ENCODE results near the gene MAN2A2. TPM values are rescaled to one million over a fixed set of nuclear protein-coding genes. Genes with fewer than 3 reads are reported as not detected.
A peak's percentile ranks its signal among the peaks of the same experiment; 100 is the strongest.

The MAN2A2 gene
- total and polyA plus RNA-seq, 2 of the 8 experiments (the other 6 are each of a cell fraction or from before 2014, with no cell fraction given): 23.1 to 29.7 TPM

GRCh38 chr15:90916461-90916860, 13.4 kb downstream of the MAN2A2 start:
- Histone ChIP-seq H3K79me2 (ENCODE audit: control insufficient read depth in 1 of 2, insufficient read depth in 2 of 2, low read length in 2 of 2) (no peaks in the 10 kb centered on the region), H3K9me3 (ENCODE audit: insufficient read depth in 2 of 2, low read depth in 1 of 2, low read length in 1 of 2) (no peaks in the 10 kb centered on the region), H3K27me3 (replicated peaks in 1 of 4; ENCODE audit: control insufficient read depth in 3 of 4, extremely low read depth in 1 of 4, insufficient read depth in 3 of 4, low read length in 3 of 4) (no peaks in the 10 kb centered on the region), H3K23me2 (ENCODE audit: low read depth, low read length) (no peaks in the 10 kb centered on the region), H4K91ac (replicated peaks; ENCODE audit: insufficient read length, low read length) (no peak overlapping the region), H3K9ac (replicated peaks in 1 of 4; ENCODE audit: extremely low read depth in 1 of 4, low read depth in 3 of 4, low read length in 3 of 4) (no peak overlapping the region), H3K36me3 (ENCODE audit: control insufficient read depth in 2 of 4, insufficient read depth in 4 of 4, low read length in 3 of 4) (no peaks in the 10 kb centered on the region; a peak in 4 of 8 replicates), H2BK5ac (ENCODE audit: low read depth, low read length) (peak overlapping the region; percentile 13; the same call in 1 of the 2 replicates), H3K56ac (replicated peaks; ENCODE audit: insufficient read length, low read depth, low read length) (no peak overlapping the region), H3K23ac (ENCODE audit: insufficient read length) (no peak overlapping the region), H2BK12ac (ENCODE audit: low read depth, low read length) (no peak overlapping the region), H4K5ac (ENCODE audit: insufficient read length, low read depth, low read length) (no peak overlapping the region), H2BK20ac (ENCODE audit: low read length) (no peak overlapping the region), H2AFZ (ENCODE audit: low read length) (no peak overlapping the region), H3K4me3 (ENCODE audit: extremely low read depth in 1 of 4, insufficient read depth in 2 of 4, low read depth in 3 of 4, low read length in 4 of 4) (no peak overlapping the region), H3K79me1 (ENCODE audit: low read depth, low read length) (no peaks in the 10 kb centered on the region), H2BK15ac (ENCODE audit: low read length) (no peak overlapping the region), H3K4me1 (replicated peaks in 1 of 4; ENCODE audit: control insufficient read depth in 3 of 4, insufficient read depth in 4 of 4, low read length in 3 of 4) (peaks cover 0 to 2% (median 0%) of the 10 kb centered on the region in 4 experiments; a peak in 2 of 7 replicates), H2BK120ac (replicated peaks; ENCODE audit: low read depth, low read length) (no peak overlapping the region), H3K14ac (ENCODE audit: insufficient read length) (no peak overlapping the region), H4K20me1 (replicated peaks in 1 of 2; ENCODE audit: control insufficient read depth in 1 of 2, insufficient read depth in 2 of 2, low read length in 2 of 2) (peaks cover 2 to 3% of the 10 kb centered on the region in 2 experiments), H3K27ac (ENCODE audit: low read depth, low read length) (no peak overlapping the region), H3K18ac (ENCODE audit: extremely low read depth, low read length) (no peak overlapping the region), H3K4ac (replicated peaks; ENCODE audit: insufficient read length, low read depth, low read length) (no peak overlapping the region), H4K8ac (ENCODE audit: extremely low read depth, insufficient read depth, low read length) (no peak overlapping the region; the same call in 1 of the 2 replicates), H3K4me2 (ENCODE audit: insufficient read depth in 1 of 2, low read depth in 2 of 2, low read length in 2 of 2) (no peak overlapping the region), H2AK5ac (ENCODE audit: low read depth, low read length) (no peak overlapping the region)
- ChIA-PET POLR2A (ENCODE audit: partially characterized antibody) (no interaction called here), CTCF (ENCODE audit: partially characterized antibody) (interaction anchor here (1.9 to 6.8 kb wide), 2 partner anchors 16 to 20 kb away, joined by 8 to 87 read pairs; partner anchors contain the start of genes HDDC3 and UNC45A)
- DNase-seq (ENCODE audit: low read depth in 1 of 2, low spot score in 2 of 2) (no peak), FAIRE-seq (no peak)
- 83% methylated on average over 11 of the region's 11 CpGs; no CpG with 5 or more reads in 1 of the 2 experiments for WGBS, 2 experiments (ENCODE audit: extremely low coverage in 1 of 2, insufficient coverage in 1 of 2, insufficient read length in 1 of 2, insufficient replicate concordance in 2 of 2, low coverage in 1 of 2, low lambda C conversion rate in 2 of 2, missing lambda C conversion rate in 1 of 2)
- no peak for TF ChIP-seq KDM4A (IDR thresholded peaks at IDR 0.05; ENCODE audit: low read depth, low read length, severe bottlenecking)
